Thoracic aorta (tissue), 2 donors: ENCODE data around the gene GOLGA3. TPM values are rescaled to one million over a fixed set of nuclear protein-coding genes. Genes with fewer than 3 reads are reported as not detected.

Experiments
- ATAC-seq: fragments of 150-250 bp; one replicate; pipeline ENCODE4 v1.8.0; 2017; ENCODE audit warnings: low read depth; ENCODE audit not compliant: insufficient number of reproducible peaks, low FRiP score
- DNase-seq: peaks from one replicate; pipeline ENCODE4 v3.0.0-alpha.2; 2020; ENCODE audit warnings: low spot score
- H3K27ac ChIP-seq, 2 donors: fragments of 200-600 bp; sonication (generic); 1 replicate in 1 of 2; 2 replicates in 1 of 2; pipeline ENCODE4 v1.5.1; 2016; ENCODE audit warnings: mild to moderate bottlenecking in 2 of 2, moderate library complexity in 2 of 2
- H3K27me3 ChIP-seq: fragments of 200-600 bp; sonication (generic); replicated peaks from 2 replicates; pipeline ENCODE4 v1.6.0; 2016; ENCODE audit warnings: mild to moderate bottlenecking; ENCODE audit not compliant: insufficient read depth
- H3K36me3 ChIP-seq: fragments of 200-600 bp; sonication (generic); one replicate; pipeline ENCODE4 v1.5.1; 2016
- H3K4me1 ChIP-seq, 2 donors: fragments of 200-600 bp; sonication (generic); 1 replicate in 1 of 2; 2 replicates in 1 of 2; pipeline versions ENCODE4 v1.5.1 to v1.6.0; 2016; ENCODE audit warnings: low read depth in 2 of 2, mild to moderate bottlenecking in 1 of 2; ENCODE audit not compliant: control insufficient read depth in 1 of 2
- H3K4me3 ChIP-seq: fragments of 200-600 bp; sonication (generic); 2 replicates; pipeline ENCODE4 v1.5.1; 2016; ENCODE audit warnings: mild to moderate bottlenecking
- H3K9me3 ChIP-seq: fragments of 200-600 bp; sonication (generic); 2 replicates; pipeline ENCODE4 v1.5.1; 2016
- total RNA-seq, 2 donors: library from RNA; depleted of rRNA; stranded (reverse); fragments of >200 nt; gene quantifications; one replicate each; pipeline versions ENCODE4 v1.1.0 to v1.2.3, GENCODE V29; 2016
- TF ChIP-seq, protein P1 (sequence below): fragments of 200-600 bp; sonication (generic); IDR thresholded peaks from one replicate; pipeline ENCODE4 v1.5.1; 2019; ENCODE audit warnings: antibody characterized with exemption

Gene GOLGA3
- total RNA-seq, 2 donors from 2014 or later: 125 to 137 TPM

DNA sequence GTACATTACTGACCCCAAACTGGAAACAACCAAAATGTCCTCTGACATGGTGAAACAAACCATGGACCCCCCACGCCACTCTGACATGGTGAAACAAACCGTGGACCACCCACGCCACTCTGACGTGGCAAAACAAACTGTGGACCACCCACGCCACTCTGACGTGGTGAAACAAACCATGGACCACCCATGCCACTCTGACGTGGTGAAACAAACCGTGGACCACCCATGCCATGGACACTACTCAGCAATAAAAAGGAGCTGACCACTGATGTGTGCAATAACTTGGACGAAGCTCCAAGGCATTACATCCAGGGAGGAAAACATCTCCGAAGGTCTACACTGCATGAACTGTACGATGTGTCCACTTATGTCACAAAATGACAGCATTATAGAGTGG is 3.1 kb upstream of the GOLGA3 start:
- Histone ChIP-seq H3K9me3 (no peaks in the 10 kb centered on the region), H3K27me3 (no peaks in the 10 kb centered on the region), H3K4me3 (no peak overlapping the region), H3K36me3 (peaks cover 5% of the 10 kb centered on the region), H3K4me1 (peaks cover 7 to 17% of the 10 kb centered on the region in 2 donors), H3K27ac (no peak overlapping the region)
- no peak for ATAC-seq
- no peak for DNase-seq
- TF ChIP-seq, protein P1, sequence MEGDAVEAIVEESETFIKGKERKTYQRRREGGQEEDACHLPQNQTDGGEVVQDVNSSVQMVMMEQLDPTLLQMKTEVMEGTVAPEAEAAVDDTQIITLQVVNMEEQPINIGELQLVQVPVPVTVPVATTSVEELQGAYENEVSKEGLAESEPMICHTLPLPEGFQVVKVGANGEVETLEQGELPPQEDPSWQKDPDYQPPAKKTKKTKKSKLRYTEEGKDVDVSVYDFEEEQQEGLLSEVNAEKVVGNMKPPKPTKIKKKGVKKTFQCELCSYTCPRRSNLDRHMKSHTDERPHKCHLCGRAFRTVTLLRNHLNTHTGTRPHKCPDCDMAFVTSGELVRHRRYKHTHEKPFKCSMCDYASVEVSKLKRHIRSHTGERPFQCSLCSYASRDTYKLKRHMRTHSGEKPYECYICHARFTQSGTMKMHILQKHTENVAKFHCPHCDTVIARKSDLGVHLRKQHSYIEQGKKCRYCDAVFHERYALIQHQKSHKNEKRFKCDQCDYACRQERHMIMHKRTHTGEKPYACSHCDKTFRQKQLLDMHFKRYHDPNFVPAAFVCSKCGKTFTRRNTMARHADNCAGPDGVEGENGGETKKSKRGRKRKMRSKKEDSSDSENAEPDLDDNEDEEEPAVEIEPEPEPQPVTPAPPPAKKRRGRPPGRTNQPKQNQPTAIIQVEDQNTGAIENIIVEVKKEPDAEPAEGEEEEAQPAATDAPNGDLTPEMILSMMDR: no peak

DNA sequence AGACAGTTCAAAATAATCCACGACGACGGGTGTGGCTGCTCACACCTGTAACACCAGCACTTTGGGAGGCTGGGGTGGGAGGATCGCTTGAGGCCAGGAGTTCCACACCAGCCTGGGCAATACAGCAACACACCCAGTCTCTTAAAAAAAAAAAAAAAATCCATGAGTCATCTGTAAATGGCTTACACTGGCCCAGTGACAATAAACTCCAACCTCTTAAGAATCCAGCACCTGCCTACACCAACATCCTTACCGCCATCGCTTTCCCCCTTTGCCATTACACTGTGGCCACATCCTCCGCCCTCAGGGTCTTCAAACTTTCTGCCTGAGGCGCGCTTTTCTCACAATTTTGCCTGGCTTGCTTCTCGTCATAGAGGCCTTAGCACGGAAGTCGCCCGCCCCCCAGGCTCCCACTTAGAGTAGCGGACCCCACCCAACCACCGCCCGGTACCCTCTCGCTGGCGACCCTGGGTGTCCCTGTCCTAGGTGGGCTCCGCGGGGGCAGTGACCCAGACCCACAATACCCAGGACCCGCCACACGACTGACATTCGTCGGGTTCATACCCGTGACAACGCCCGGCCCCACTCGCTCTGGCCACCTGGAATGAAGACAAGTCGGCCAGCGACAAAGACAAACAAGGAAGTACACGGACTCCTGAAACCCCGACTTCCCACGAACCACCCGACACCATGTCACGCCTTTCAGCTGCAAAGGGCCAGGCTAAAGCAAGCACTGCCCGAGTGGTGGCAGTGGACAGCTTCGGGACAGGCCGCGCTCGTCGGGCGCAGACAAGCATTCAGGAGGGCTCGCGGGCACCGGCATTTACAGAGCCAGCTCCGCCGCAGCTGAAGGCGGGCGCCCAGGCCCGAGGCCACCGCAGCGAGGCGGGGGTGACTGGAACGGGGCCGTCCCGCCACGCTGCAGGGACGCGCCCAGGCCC is 636 bp downstream of the GOLGA3 start:
- Histone ChIP-seq H3K27me3 (no peaks in the 10 kb centered on the region), H3K36me3 (peaks cover 13% of the 10 kb centered on the region), H3K4me3 (peak overlapping the region; percentile 93), H3K27ac (peak overlapping the region; percentile 96 to 99), H3K4me1 (peaks cover 7 to 25% of the 10 kb centered on the region in 2 donors), H3K9me3 (no peaks in the 10 kb centered on the region)
- TF ChIP-seq, protein P1: no peak
- DNase-seq: peak; percentile 7
- peak; percentile 34 for ATAC-seq

- DNase-seq: no peak
- ATAC-seq: no peak
- Histone ChIP-seq H3K27ac (no peak overlapping the region), H3K9me3 (no peaks in the 10 kb centered on the region), H3K27me3 (no peaks in the 10 kb centered on the region), H3K4me3 (no peak overlapping the region), H3K4me1 (peaks cover 7 to 25% of the 10 kb centered on the region in 2 donors), H3K36me3 (peaks cover 19% of the 10 kb centered on the region)
- TF ChIP-seq, protein P1: no peak
These were observed 2.8 kb downstream of the GOLGA3 start for GRCh38 chr12:132825861-132826260.

GRCh38 chr12:132825089-132825488 is 3.6 kb downstream of the GOLGA3 start:
- no peak overlapping the region for H3K4me3 ChIP-seq
- TF ChIP-seq, protein P1: no peak
- peaks cover 7 to 25% of the 10 kb centered on the region in 2 donors for H3K4me1 ChIP-seq
- no peak for ATAC-seq
- H3K9me3 ChIP-seq: no peaks in the 10 kb centered on the region
- H3K27ac ChIP-seq: no peak overlapping the region
- H3K27me3 ChIP-seq: no peaks in the 10 kb centered on the region
- DNase-seq: no peak
- peaks cover 25% of the 10 kb centered on the region for H3K36me3 ChIP-seq

- Histone ChIP-seq H3K27me3 (no peaks in the 10 kb centered on the region), H3K27ac (no peak overlapping the region), H3K36me3 (peaks cover 35% of the 10 kb centered on the region), H3K9me3 (no peaks in the 10 kb centered on the region), H3K4me3 (no peak overlapping the region), H3K4me1 (peaks cover 7 to 21% of the 10 kb centered on the region in 2 donors)
- TF ChIP-seq, protein P1: no peak
- no peak for DNase-seq
- no peak for ATAC-seq
These were observed 4.6 kb downstream of the GOLGA3 start for GRCh38 chr12:132824053-132824452.
